K562 (cell line): ENCODE measurements around the gene NTM.

ENCODE experiments used
- CTCF ChIP-seq, 3 experiments: IDR thresholded peaks in 2 of 3; conservative IDR thresholded peaks in 1 of 3; 2 replicates each; pipeline ENCODE4 v1.5.1; 2011 to 2012; ENCODE audit warnings: low read length in 3 of 3, mild to moderate bottlenecking in 3 of 3, control low read depth in 2 of 3, improper control_type of control experiment in 1 of 3, inconsistent platforms in 1 of 3, low read depth in 1 of 3, mixed read lengths in 1 of 3, moderate library complexity in 1 of 3; ENCODE audit not compliant: insufficient read depth in 2 of 3
- DDX20 ChIP-seq: fragments of 450-650 bp; IDR thresholded peaks from 2 replicates; pipeline ENCODE4 v1.6.1; 2016; ENCODE audit warnings: missing genetic modification characterization, low read depth, mild to moderate bottlenecking, missing compliant biosample characterization, moderate library complexity
- ESRRB ChIP-seq: fragments of 250-450 bp; sonication (Bioruptor Pico); IDR thresholded peaks from 2 replicates; pipeline ENCODE4 v1.5.0; 2020; ENCODE audit warnings: mild to moderate bottlenecking, moderate library complexity, borderline replicate concordance
- RBM34 ChIP-seq: fragments of 200-400 bp; formaldehyde crosslinking; IDR thresholded peaks from 2 replicates; pipeline ENCODE4 v1.6.1; 2018; ENCODE audit warnings: low read length, borderline replicate concordance; ENCODE audit not compliant: insufficient read depth

GRCh38 chr11:131979364-131979763 lies 608.9 kb downstream of the NTM start:
- no peak for TF ChIP-seq RBM34
- TF ChIP-seq ESRRB (CRISPR knock-in tag): no peak
- no peak for TF ChIP-seq CTCF (IDR thresholded peaks at IDR 0.05 in 2 of 3, conservative IDR thresholded peaks at IDR 0.05 in 1 of 3; ENCODE audit: insufficient read depth in 2 of 3, low read depth in 1 of 3, low read length in 3 of 3)
- TF ChIP-seq DDX20: no peak
